HG03575 (cell line): ENCODE data around the gene CDX1.

ENCODE experiments used
- ATAC-seq: cut with Tn5 transposase; IDR thresholded peaks from one replicate; pipeline ENCODE4 v1.9.1; 2021; ENCODE audit not compliant: unreplicated experiment, insufficient number of reproducible peaks, low FRiP score; ENCODE audit errors: extremely low read depth

Gene CDX1

GRCh38 chr5:150142959-150143349 is 23.6 kb upstream of the CDX1 start:
- ATAC-seq = no peak

GRCh38 chr5:150143350-150144245 is 23.0 kb upstream of the CDX1 start:
- no peak for ATAC-seq

GRCh38 chr5:150144246-150144801 is 22.3 kb upstream of the CDX1 start:
- ATAC-seq = no peak

- ATAC-seq = no peak
Measured at GRCh38 chr5:150144879-150145278, 21.7 kb upstream of the CDX1 start.

GRCh38 chr5:150146235-150146634 is 20.3 kb upstream of the CDX1 start:
- no peak for ATAC-seq

- no peak for ATAC-seq
Measured at GRCh38 chr5:150146862-150147601, 19.5 kb upstream of the CDX1 start.

- ATAC-seq = no peak
Measured at GRCh38 chr5:150147670-150148069, 18.9 kb upstream of the CDX1 start.

GRCh38 chr5:150148117-150148927 is 18.3 kb upstream of the CDX1 start:
- no peak for ATAC-seq

- no peak for ATAC-seq
Measured at GRCh38 chr5:150149618-150150017, 17.0 kb upstream of the CDX1 start.

GRCh38 chr5:150152636-150153462 is 13.7 kb upstream of the CDX1 start:
- ATAC-seq = no peak

- ATAC-seq = no peak
Measured at GRCh38 chr5:150153483-150153882, 13.1 kb upstream of the CDX1 start.

GRCh38 chr5:150153957-150154617 is 12.5 kb upstream of the CDX1 start:
- no peak for ATAC-seq

- no peak for ATAC-seq
Measured at GRCh38 chr5:150154618-150155128, 11.9 kb upstream of the CDX1 start.

GRCh38 chr5:150155258-150156026 is 11.1 kb upstream of the CDX1 start, which contains the start of gene PDGFRB:
PDGFRB (minus strand) TSS chr5:150155845; CDS start chr5:150137047, 18,798 bp downstream.
- ATAC-seq = no peak

GRCh38 chr5:150156027-150156368 is 10.6 kb upstream of the CDX1 start:
- ATAC-seq = no peak

- ATAC-seq = no peak
Measured at GRCh38 chr5:150156540-150156939, 10.0 kb upstream of the CDX1 start.

- ATAC-seq = no peak
Measured at GRCh38 chr5:150157168-150157567, 9.4 kb upstream of the CDX1 start.
